Spinal cord (tissue), 10 donors: ENCODE results near the gene MIER1. TPM values are rescaled to one million over a fixed set of nuclear protein-coding genes. Genes with fewer than 3 reads are reported as not detected.

Experiments used
- DNase-seq, 6 donors: peaks; one replicate each; pipeline versions ENCODE4 v3.0.0 to v3.0.0-alpha.2; 2013 to 2015; ENCODE audit warnings: low spot score in 6 of 6, low read depth in 4 of 6
- H3K27ac ChIP-seq: one replicate; pipeline ENCODE4 v1.5.1; 2013; ENCODE audit warnings: low read depth, low read length, control low read depth
- H3K27me3 ChIP-seq: one replicate; pipeline ENCODE4 v1.6.1; 2013; ENCODE audit warnings: low read length; ENCODE audit not compliant: control insufficient read depth, insufficient read depth
- H3K36me3 ChIP-seq: one replicate; pipeline ENCODE4 v1.6.1; 2013; ENCODE audit warnings: low read length; ENCODE audit not compliant: control insufficient read depth, insufficient read depth
- H3K4me1 ChIP-seq: one replicate; pipeline ENCODE4 v1.6.1; 2013; ENCODE audit warnings: low read length; ENCODE audit not compliant: control insufficient read depth, insufficient read depth
- H3K4me3 ChIP-seq: one replicate; pipeline ENCODE4 v1.5.1; 2013; ENCODE audit warnings: low read depth, low read length, control low read depth
- H3K9me3 ChIP-seq: one replicate; pipeline ENCODE4 v1.6.1; 2013; ENCODE audit warnings: low read length; ENCODE audit not compliant: control insufficient read depth, insufficient read depth
- WGBS: methylation state at CpG from one replicate; pipeline ENCODE4 v1.1.5; 2013; ENCODE audit warnings: missing lambda C conversion rate; ENCODE audit not compliant: insufficient coverage; 5-methylcytosine and 5-hydroxymethylcytosine counted together
- polyA plus RNA-seq, 2 donors: library from polyadenylated mRNA; unstranded; fragments of 120-200 nt; gene quantifications; one replicate each; pipeline ENCODE4 v1.2.1, GENCODE V29; 2013; ENCODE audit not compliant: insufficient read length in 2 of 2
- total RNA-seq, 2 donors: library from RNA; depleted of rRNA in 1 of 2; stranded (reverse); fragments of 120-200 nt in 1 of 2; fragments of >200 nt in 1 of 2; gene quantifications; one replicate each; pipeline versions ENCODE4 v1.2.3 to v1.2.4, GENCODE V29; 2013 to 2014
- donor health status: healthy.

Gene MIER1
- total and polyA plus RNA-seq, 4 donors: 18.4 to 34.8 (median 28.4) TPM

- Histone ChIP-seq H3K4me1 (no peaks in the 10 kb centered on the region), H3K9me3 (no peaks in the 10 kb centered on the region), H3K36me3 (peaks cover 11% of the 10 kb centered on the region), H3K27me3 (no peaks in the 10 kb centered on the region), H3K27ac (no peak overlapping the region), H3K4me3 (no peak overlapping the region)
- DNase-seq: no peak
- WGBS: 68% methylated on average over 8 of the region's 8 CpGs
These were observed 80.3 kb downstream of the MIER1 start for GRCh38 chr1:67005068-67005467.

- no CpG with 5 or more reads among the region's 3 CpGs for WGBS
- no peaks in the 10 kb centered on the region for H3K27me3 ChIP-seq
- peaks cover 14% of the 10 kb centered on the region for H3K36me3 ChIP-seq
- DNase-seq: no peak
- no peak overlapping the region for H3K27ac ChIP-seq
- no peak overlapping the region for H3K4me3 ChIP-seq
- H3K4me1 ChIP-seq: no peaks in the 10 kb centered on the region
- H3K9me3 ChIP-seq: peaks cover 2% of the 10 kb centered on the region
These were observed 85.0 kb downstream of the MIER1 start for GRCh38 chr1:67009792-67010191.

- WGBS: no CpG with 5 or more reads among the region's 2 CpGs
- no peak for DNase-seq
- H3K27me3 ChIP-seq: no peaks in the 10 kb centered on the region
- H3K27ac ChIP-seq: no peak overlapping the region
- H3K9me3 ChIP-seq: peaks cover 2% of the 10 kb centered on the region
- peaks cover 7% of the 10 kb centered on the region for H3K36me3 ChIP-seq
- H3K4me1 ChIP-seq: no peaks in the 10 kb centered on the region
- H3K4me3 ChIP-seq: no peak overlapping the region
These were observed 88.8 kb downstream of the MIER1 start for GRCh38 chr1:67013573-67013972.

GRCh38 chr1:67018574-67018973 is 93.8 kb downstream of the MIER1 start:
- Histone ChIP-seq H3K4me1 (no peaks in the 10 kb centered on the region), H3K27me3 (no peaks in the 10 kb centered on the region), H3K36me3 (no peaks in the 10 kb centered on the region), H3K4me3 (no peak overlapping the region), H3K9me3 (peaks cover 2% of the 10 kb centered on the region), H3K27ac (no peak overlapping the region)
- DNase-seq: no peak
- WGBS: 100% methylated on average over 2 of the region's 2 CpGs

GRCh38 chr1:67019121-67019520 is 94.3 kb downstream of the MIER1 start:
- no peak for DNase-seq
- H3K4me3 ChIP-seq: no peak overlapping the region

GRCh38 chr1:67019600-67020136 is 94.9 kb downstream of the MIER1 start:
- Histone ChIP-seq H3K9me3 (peaks cover 1% of the 10 kb centered on the region), H3K4me3 (no peak overlapping the region), H3K4me1 (no peaks in the 10 kb centered on the region), H3K27ac (no peak overlapping the region), H3K27me3 (no peaks in the 10 kb centered on the region), H3K36me3 (peaks cover 3% of the 10 kb centered on the region)
- DNase-seq: peak in 4 of 6 donors; percentile 12 to 64 (median 41)
- WGBS: 0% methylated on average over 1 of the region's 1 CpG

More at GRCh38 chr1:67019121-67019520, 94.3 kb downstream of the MIER1 start:
- H3K27ac ChIP-seq: no peak overlapping the region
- no peaks in the 10 kb centered on the region for H3K4me1 ChIP-seq
- peaks cover 2% of the 10 kb centered on the region for H3K9me3 ChIP-seq
- H3K27me3 ChIP-seq: no peaks in the 10 kb centered on the region
- WGBS: 87% methylated on average over 3 of the region's 4 CpGs
- peaks cover 3% of the 10 kb centered on the region for H3K36me3 ChIP-seq

- Histone ChIP-seq H3K9me3 (no peaks in the 10 kb centered on the region), H3K27me3 (no peaks in the 10 kb centered on the region), H3K4me3 (no peak overlapping the region), H3K36me3 (peaks cover 3% of the 10 kb centered on the region), H3K4me1 (no peaks in the 10 kb centered on the region), H3K27ac (no peak overlapping the region)
- WGBS: no CpG with 5 or more reads among the region's 2 CpGs
- DNase-seq: no peak
These were observed 95.5 kb downstream of the MIER1 start for GRCh38 chr1:67020304-67020703.

GRCh38 chr1:67020765-67021164 is 96.0 kb downstream of the MIER1 start:
- no CpG with 5 or more reads among the region's 2 CpGs for WGBS

GRCh38 chr1:67029472-67029871 is 104.7 kb downstream of the MIER1 start:
- H3K27me3 ChIP-seq: no peaks in the 10 kb centered on the region
- no peak for DNase-seq
- no peaks in the 10 kb centered on the region for H3K9me3 ChIP-seq
- no peak overlapping the region for H3K4me3 ChIP-seq
- H3K27ac ChIP-seq: no peak overlapping the region
- no peaks in the 10 kb centered on the region for H3K36me3 ChIP-seq
- 100% methylated on average over 1 of the region's 1 CpG for WGBS
- H3K4me1 ChIP-seq: no peaks in the 10 kb centered on the region

More at GRCh38 chr1:67020765-67021164, 96.0 kb downstream of the MIER1 start:
- no peaks in the 10 kb centered on the region for H3K9me3 ChIP-seq
- H3K4me1 ChIP-seq: no peaks in the 10 kb centered on the region
- H3K36me3 ChIP-seq: peaks cover 3% of the 10 kb centered on the region
- no peak for DNase-seq
- no peaks in the 10 kb centered on the region for H3K27me3 ChIP-seq
- no peak overlapping the region for H3K4me3 ChIP-seq
- H3K27ac ChIP-seq: no peak overlapping the region

- no peak overlapping the region for H3K27ac ChIP-seq
- DNase-seq: peak in 3 of 6 donors; percentile 6 to 64 (median 10)
- no peaks in the 10 kb centered on the region for H3K36me3 ChIP-seq
- H3K4me3 ChIP-seq: no peak overlapping the region
- no peaks in the 10 kb centered on the region for H3K27me3 ChIP-seq
- no peaks in the 10 kb centered on the region for H3K9me3 ChIP-seq
- no peaks in the 10 kb centered on the region for H3K4me1 ChIP-seq
- 75% methylated on average over 3 of the region's 5 CpGs for WGBS
These were observed 106.5 kb downstream of the MIER1 start for GRCh38 chr1:67031121-67031858.
